PC-3 (cell line): ENCODE measurements around the gene TNFRSF19. TPM values are rescaled to one million over a fixed set of nuclear protein-coding genes. Genes with fewer than 3 reads are reported as not detected.
A peak's percentile ranks its signal among the peaks of the same experiment; 100 is the strongest.

Experiments
- ATAC-seq: fragments of 200-7000 bp; cut with Tn5 transposase; 2 replicates; pipeline ENCODE4 v1.9.1; 2020; ENCODE audit warnings: mild to moderate bottlenecking, moderate library complexity
- BruUV-seq: library from RNA; stranded (reverse); fragments of 400-500 nt; replicated peaks from 2 replicates; lab custom pipeline; 2021; lab: Mats Ljungman, UMichigan
- CTCF ChIA-PET: fragments of 300-600 bp; sonication (Branson Sonifier 250); formaldehyde crosslinking; loops from one replicate; lab custom pipeline; 2022; ENCODE audit warnings: antibody characterized with exemption; lab: Charles Lee
- POLR2A ChIA-PET: fragments of 300-600 bp; sonication (Branson Sonifier 250); formaldehyde crosslinking; loops from one replicate; lab custom pipeline; 2022; ENCODE audit warnings: antibody characterized with exemption; ENCODE audit not compliant: unreplicated experiment; lab: Charles Lee
- DNase-seq: peaks from one replicate; pipeline ENCODE4 v3.0.0-alpha.2; 2015
- H2AFZ ChIP-seq: fragments of 300-600 bp; sonication (generic); 2 replicates; pipeline ENCODE4 v1.6.0; 2016; ENCODE audit warnings: antibody characterized with exemption, low read length
- H3F3A ChIP-seq: fragments of 300-600 bp; sonication (generic); one replicate; pipeline ENCODE4 v1.6.0; 2017; ENCODE audit warnings: antibody characterized with exemption, low read length, control low read depth, mild to moderate bottlenecking; ENCODE audit not compliant: unreplicated experiment
- H3K27ac ChIP-seq: fragments of 300-600 bp; sonication (generic); 2 replicates; pipeline ENCODE4 v1.5.1; 2016; ENCODE audit warnings: mild to moderate bottlenecking, low read length
- H3K27me3 ChIP-seq: fragments of 300-600 bp; sonication (generic); 2 replicates; pipeline ENCODE4 v1.6.1; 2016; ENCODE audit warnings: low read length, mixed read lengths
- H3K36me3 ChIP-seq: fragments of 300-600 bp; sonication (generic); 2 replicates; pipeline ENCODE4 v1.6.1; 2016; ENCODE audit warnings: low read depth, mixed run types, low read length, mixed read lengths
- H3K4me1 ChIP-seq: fragments of 300-600 bp; sonication (generic); 2 replicates; pipeline ENCODE4 v1.5.1; 2016; ENCODE audit warnings: low read length; ENCODE audit not compliant: insufficient read depth
- H3K4me2 ChIP-seq: fragments of 300-600 bp; sonication (generic); 2 replicates; pipeline ENCODE4 v1.6.0; 2016; ENCODE audit warnings: low read length
- H3K4me3 ChIP-seq: fragments of 300-600 bp; sonication (generic); 2 replicates; pipeline ENCODE4 v1.5.1; 2016; ENCODE audit warnings: mild to moderate bottlenecking, low read length, mixed read lengths
- H3K79me2 ChIP-seq: fragments of 300-600 bp; sonication (generic); 2 replicates; pipeline ENCODE4 v1.6.1; 2017; ENCODE audit warnings: low read length, mixed read lengths
- H3K9ac ChIP-seq: fragments of 300-600 bp; sonication (generic); 2 replicates; pipeline ENCODE4 v1.6.0; 2016; ENCODE audit warnings: mild to moderate bottlenecking, low read length
- H3K9me2 ChIP-seq: fragments of 300-600 bp; sonication (generic); replicated peaks from 2 replicates; pipeline ENCODE4 v1.6.1; 2016; ENCODE audit warnings: mixed run types, low read length, mixed read lengths
- H3K9me3 ChIP-seq: fragments of 300-600 bp; sonication (generic); 2 replicates; pipeline ENCODE4 v1.6.1; 2016; ENCODE audit warnings: low read length, mixed read lengths
- H4K20me1 ChIP-seq: fragments of 300-600 bp; sonication (generic); 2 replicates; pipeline ENCODE4 v1.6.1; 2016; ENCODE audit warnings: low read length, mixed read lengths
- CTCF ChIP-seq: fragments of 300-600 bp; sonication (generic); conservative IDR thresholded peaks from 2 replicates; pipeline ENCODE4 v1.5.1; 2017; ENCODE audit warnings: antibody characterized with exemption, low read depth, mild to moderate bottlenecking, low read length
- EZH2 ChIP-seq: fragments of 300-600 bp; sonication (generic); IDR thresholded peaks from one replicate; pipeline ENCODE4 v1.6.1; 2017; ENCODE audit warnings: antibody characterized with exemption, mild to moderate bottlenecking, low read length; ENCODE audit not compliant: unreplicated experiment
- EZH2phosphoT487 ChIP-seq: fragments of 300-600 bp; sonication (generic); IDR thresholded peaks from 2 replicates; pipeline ENCODE4 v1.6.1; 2018; ENCODE audit warnings: mild to moderate bottlenecking, antibody characterized with exemption, low read length, borderline replicate concordance
- intact Hi-C: fragments of 100-400 bp; cut with micrococcal nuclease; formaldehyde crosslinking; loops from 2 replicates; pipeline ENCODE4 v1.9.0; 2023
- total RNA-seq: library from RNA; depleted of rRNA; stranded (reverse); fragments of >200 nt; gene quantifications from 2 replicates; pipeline ENCODE4 v1.2.3, GENCODE V29; 2014

Gene TNFRSF19
- total RNA-seq, 1 experiment from 2014 or later, result 6.1 TPM

- Histone ChIP-seq H3K9me3 (no peaks in the 10 kb centered on the region), H2AFZ (no peak overlapping the region), H3K79me2 (no peaks in the 10 kb centered on the region), H3F3A (no peaks in the 10 kb centered on the region), H3K27ac (no peak overlapping the region), H3K9ac (no peak overlapping the region), H3K4me3 (no peak overlapping the region), H3K27me3 (no peaks in the 10 kb centered on the region), H3K4me1 (no peaks in the 10 kb centered on the region), H3K4me2 (no peak overlapping the region), H4K20me1 (no peaks in the 10 kb centered on the region), H3K9me2 (no peaks in the 10 kb centered on the region), H3K36me3 (no peaks in the 10 kb centered on the region)
- no peak for DNase-seq
- no TSS peak for BruUV-seq
- no peak for ATAC-seq
- no peak for TF ChIP-seq CTCF
- intact Hi-C loops, result no loop called here
- CTCF ChIA-PET, result no interaction called here
- POLR2A ChIA-PET, result no interaction called here
Measured at GRCh38 chr13:23705583-23705982, 135.4 kb downstream of the TNFRSF19 start.

GRCh38 chr13:23707674-23708073 lies 137.5 kb downstream of the TNFRSF19 start:
- CTCF ChIA-PET, result interaction anchor here (0.6 to 1.0 kb wide), 2 partner anchors 43 to 241 kb away, joined by 3 to 6 read pairs; no protein-coding TSS in a partner anchor
- intact Hi-C loops, result loop anchor here (1.0 to 2.0 kb wide), 2 partner anchors 127 to 241 kb away; no protein-coding TSS in a partner anchor
- ATAC-seq (peak; percentile 64), DNase-seq (peak; percentile 57)
- no peaks in the 10 kb centered on the region for H3K27me3 ChIP-seq
- no peak overlapping the region for H3K9ac ChIP-seq
- no peak overlapping the region for H3K27ac ChIP-seq
- POLR2A ChIA-PET, result no interaction called here
- no peaks in the 10 kb centered on the region for H3K36me3 ChIP-seq
- H3K4me3 ChIP-seq, result no peak overlapping the region
- H3K79me2 ChIP-seq, result no peaks in the 10 kb centered on the region
- no peaks in the 10 kb centered on the region for H4K20me1 ChIP-seq
- no peaks in the 10 kb centered on the region for H3K9me3 ChIP-seq
- no peaks in the 10 kb centered on the region for H3K9me2 ChIP-seq
- no peak overlapping the region for H2AFZ ChIP-seq
- peak; percentile 50 for TF ChIP-seq CTCF
- TF ChIP-seq EZH2, result no peak
- TF ChIP-seq EZH2phosphoT487, result no peak
- no peak overlapping the region for H3K4me2 ChIP-seq
- no peaks in the 10 kb centered on the region for H3K4me1 ChIP-seq
- no peaks in the 10 kb centered on the region for H3F3A ChIP-seq
- no TSS peak for BruUV-seq

GRCh38 chr13:23709536-23709935 lies 139.3 kb downstream of the TNFRSF19 start:
- peak; percentile 51 for ATAC-seq
- Histone ChIP-seq H3K9me3 (no peaks in the 10 kb centered on the region), H3K27me3 (no peaks in the 10 kb centered on the region), H3K9ac (no peak overlapping the region), H3K4me1 (no peaks in the 10 kb centered on the region), H3K4me3 (no peak overlapping the region), H2AFZ (no peak overlapping the region), H4K20me1 (no peaks in the 10 kb centered on the region), H3K79me2 (no peaks in the 10 kb centered on the region), H3K9me2 (no peaks in the 10 kb centered on the region), H3K36me3 (no peaks in the 10 kb centered on the region), H3K27ac (no peak overlapping the region), H3K4me2 (no peak overlapping the region), H3F3A (no peaks in the 10 kb centered on the region)
- CTCF ChIA-PET, result interaction anchor here (1.3 kb wide), 1 partner anchor 243 kb away, joined by 3 read pairs; no protein-coding TSS in a partner anchor
- TF ChIP-seq CTCF (peak; percentile 29), EZH2 (no peak)
- BruUV-seq, result no TSS peak
- POLR2A ChIA-PET, result no interaction called here
- peak; percentile 19 for DNase-seq
- intact Hi-C loops, result no loop called here
